Glutamatergic neuron (in vitro differentiated cells): ENCODE measurements around the gene SNX1. TPM values are rescaled to one million over a fixed set of nuclear protein-coding genes. Genes with fewer than 3 reads are reported as not detected.
A peak's percentile ranks its signal among the peaks of the same experiment; 100 is the strongest.

Source experiments
- DNase-seq: peaks from one replicate; pipeline ENCODE4 v3.0.0; 2022
- H3K27ac Mint-ChIP-seq: one replicate; pipeline ENCODE4 v1.8.0; 2020; ENCODE audit warnings: mild to moderate bottlenecking, mixed read lengths, inconsistent platforms; ENCODE audit not compliant: unreplicated experiment
- H3K27me3 Mint-ChIP-seq: one replicate; pipeline ENCODE4 v1.8.0; 2020; ENCODE audit warnings: mild to moderate bottlenecking, moderate library complexity, mixed read lengths, inconsistent platforms; ENCODE audit not compliant: unreplicated experiment
- H3K36me3 Mint-ChIP-seq: one replicate; pipeline ENCODE4 v1.8.0; 2020; ENCODE audit warnings: mild to moderate bottlenecking, mixed read lengths, inconsistent platforms; ENCODE audit not compliant: unreplicated experiment
- H3K4me1 Mint-ChIP-seq: one replicate; pipeline ENCODE4 v1.8.0; 2020; ENCODE audit warnings: mild to moderate bottlenecking, low read depth, mixed read lengths, inconsistent platforms; ENCODE audit not compliant: unreplicated experiment
- H3K4me3 Mint-ChIP-seq: one replicate; pipeline ENCODE4 v1.8.0; 2020; ENCODE audit warnings: mild to moderate bottlenecking, mixed read lengths, inconsistent platforms; ENCODE audit not compliant: unreplicated experiment
- H3K9me3 Mint-ChIP-seq: one replicate; pipeline ENCODE4 v1.8.0; 2020; ENCODE audit warnings: mild to moderate bottlenecking, moderate library complexity, mixed read lengths, inconsistent platforms; ENCODE audit not compliant: unreplicated experiment
- CTCF ChIP-seq: fragments of 200-600 bp; sonication (generic); IDR thresholded peaks from one replicate; pipeline ENCODE4 v1.5.0; 2021; ENCODE audit not compliant: partially characterized antibody, unreplicated experiment
- total RNA-seq: library from RNA; stranded (reverse); fragmentation: NEBNext Ultra II Directional; extraction: Animal tissue kit (Norgen Biotek cat#: 25700); gene quantifications from one replicate; pipeline ENCODE4 v1.2.1, GENCODE V29; 2021; ENCODE audit not compliant: unreplicated experiment

Gene SNX1
- total RNA-seq, 1 donor from 2014 or later = 71.4 TPM

GRCh38 chr15:64060716-64061115 is 35.1 kb upstream of the SNX1 start:
- peaks cover 3% of the 10 kb centered on the region for H3K9me3 Mint-ChIP-seq
- no peaks in the 10 kb centered on the region for H3K4me1 Mint-ChIP-seq
- no peak for DNase-seq
- no peak overlapping the region for H3K4me3 Mint-ChIP-seq
- no peak for TF ChIP-seq CTCF
- no peaks in the 10 kb centered on the region for H3K27me3 Mint-ChIP-seq
- no peaks in the 10 kb centered on the region for H3K36me3 Mint-ChIP-seq
- H3K27ac Mint-ChIP-seq = no peak overlapping the region

DNA sequence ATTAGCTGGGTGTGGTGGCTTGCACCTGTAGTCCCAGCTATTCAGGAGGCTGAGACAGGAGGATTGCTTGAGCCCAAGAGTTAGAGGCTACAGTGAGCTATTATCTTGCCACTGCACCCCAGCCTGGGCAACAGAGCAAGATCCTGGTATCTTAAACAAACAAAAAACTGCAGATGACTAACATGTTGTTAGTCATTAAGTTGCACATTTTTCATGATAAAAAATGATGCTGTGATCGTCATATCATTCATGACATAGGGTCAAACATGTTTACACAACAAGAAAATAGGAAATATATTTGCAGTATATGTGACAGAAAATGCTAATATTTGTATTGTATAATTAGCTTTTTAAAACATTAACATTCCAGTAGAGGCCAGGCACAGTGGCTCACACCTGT is 29.3 kb upstream of the SNX1 start:
- H3K27me3 Mint-ChIP-seq = no peaks in the 10 kb centered on the region
- H3K4me3 Mint-ChIP-seq = no peak overlapping the region
- DNase-seq = no peak
- H3K27ac Mint-ChIP-seq = no peak overlapping the region
- TF ChIP-seq CTCF = no peak
- peaks cover 4% of the 10 kb centered on the region for H3K4me1 Mint-ChIP-seq
- no peaks in the 10 kb centered on the region for H3K36me3 Mint-ChIP-seq
- no peaks in the 10 kb centered on the region for H3K9me3 Mint-ChIP-seq

DNA sequence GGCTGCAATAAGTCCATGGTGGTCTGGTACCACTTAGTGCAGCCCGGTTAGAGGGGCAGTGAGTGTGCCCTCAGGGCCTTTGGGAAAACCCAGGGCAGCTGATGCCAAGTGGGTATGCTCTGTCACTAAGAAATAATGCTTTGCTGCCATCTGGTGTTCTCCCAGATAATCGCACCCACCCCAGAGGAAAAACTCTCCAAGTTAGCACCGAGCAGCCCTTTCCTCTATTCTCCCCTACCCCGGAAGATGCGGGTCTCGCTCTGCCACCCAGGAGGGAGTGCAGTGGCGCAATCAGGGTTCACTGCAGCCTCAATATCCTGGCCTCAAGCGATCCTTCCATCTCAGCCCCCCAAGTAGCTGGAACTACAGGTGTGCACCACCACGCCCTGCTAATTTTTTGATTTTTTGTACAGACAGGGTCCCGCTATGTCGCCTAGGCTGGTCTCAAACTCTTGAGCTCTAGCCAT is 28.2 kb upstream of the SNX1 start:
- peak; percentile 78 for DNase-seq
- H3K4me1 Mint-ChIP-seq = peaks cover 4% of the 10 kb centered on the region
- no peaks in the 10 kb centered on the region for H3K27me3 Mint-ChIP-seq
- H3K36me3 Mint-ChIP-seq = no peaks in the 10 kb centered on the region
- H3K9me3 Mint-ChIP-seq = no peaks in the 10 kb centered on the region
- H3K4me3 Mint-ChIP-seq = no peak overlapping the region
- no peak overlapping the region for H3K27ac Mint-ChIP-seq
- TF ChIP-seq CTCF = peak; percentile 81

DNA sequence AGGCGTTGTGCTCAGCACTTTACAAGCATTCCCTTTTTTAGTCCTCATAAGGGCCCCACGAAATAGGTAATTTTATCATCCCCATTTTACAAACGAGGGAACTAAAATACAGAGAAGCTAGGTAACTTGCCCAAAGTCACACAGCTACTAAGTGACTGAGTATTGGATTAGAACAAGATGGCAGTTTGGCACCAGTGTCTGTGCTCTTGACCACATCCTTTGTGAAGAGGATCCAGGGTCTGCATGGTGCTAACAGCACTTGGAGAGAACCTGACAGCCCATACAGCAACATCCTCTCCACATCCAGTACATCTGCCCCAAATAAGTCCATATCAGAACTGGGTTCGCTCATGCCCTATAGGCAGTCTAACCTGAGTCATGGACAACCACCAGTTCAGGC is 27.6 kb upstream of the SNX1 start:
- no peak overlapping the region for H3K27ac Mint-ChIP-seq
- no peaks in the 10 kb centered on the region for H3K36me3 Mint-ChIP-seq
- no peak overlapping the region for H3K4me3 Mint-ChIP-seq
- TF ChIP-seq CTCF = no peak
- no peaks in the 10 kb centered on the region for H3K27me3 Mint-ChIP-seq
- H3K4me1 Mint-ChIP-seq = peaks cover 4% of the 10 kb centered on the region
- no peak for DNase-seq
- no peaks in the 10 kb centered on the region for H3K9me3 Mint-ChIP-seq

GRCh38 chr15:64070106-64070505 is 25.7 kb upstream of the SNX1 start:
- no peak overlapping the region for H3K27ac Mint-ChIP-seq
- no peak for TF ChIP-seq CTCF
- H3K36me3 Mint-ChIP-seq = no peaks in the 10 kb centered on the region
- H3K4me3 Mint-ChIP-seq = no peak overlapping the region
- peaks cover 4% of the 10 kb centered on the region for H3K4me1 Mint-ChIP-seq
- H3K27me3 Mint-ChIP-seq = no peaks in the 10 kb centered on the region
- DNase-seq = no peak
- no peaks in the 10 kb centered on the region for H3K9me3 Mint-ChIP-seq
